Mesothelial cell of epicardium (in vitro differentiated cells): ENCODE measurements around the gene MFAP1. TPM values are rescaled to one million over a fixed set of nuclear protein-coding genes. Genes with fewer than 3 reads are reported as not detected.
"Not testable (repeated sequence)": the region's sequence is repeated elsewhere in the genome, so short reads cannot be mapped to it uniquely, and the experiment has no call there.

ENCODE experiments used
- DNase-seq, 2 experiments: peaks; one replicate each; pipeline ENCODE4 v3.0.0; 2021; ENCODE audit warnings: low spot score in 2 of 2; ENCODE audit not compliant: unreplicated experiment in 2 of 2
- H3K27ac Mint-ChIP-seq: 2 replicates; pipeline ENCODE4 v1.8.0; 2021; ENCODE audit warnings: mixed read lengths
- H3K27me3 Mint-ChIP-seq: 2 replicates; pipeline ENCODE4 v1.8.0; 2021; ENCODE audit warnings: low read depth, mixed read lengths
- H3K36me3 Mint-ChIP-seq: 2 replicates; pipeline ENCODE4 v1.8.0; 2021; ENCODE audit warnings: mixed read lengths
- H3K4me1 Mint-ChIP-seq: 2 replicates; pipeline ENCODE4 v1.8.0; 2021; ENCODE audit warnings: mixed read lengths
- H3K4me3 Mint-ChIP-seq: 2 replicates; pipeline ENCODE4 v1.8.0; 2021; ENCODE audit warnings: mild to moderate bottlenecking, moderate library complexity, mixed read lengths
- H3K9me3 Mint-ChIP-seq: 2 replicates; pipeline ENCODE4 v1.8.0; 2021; ENCODE audit warnings: mixed read lengths
- total RNA-seq: library from RNA; stranded (reverse); gene quantifications from 3 replicates; pipeline ENCODE4 v1.2.1, GENCODE V29; 2021
- TF ChIP-seq, protein P1 (sequence below): fragments of 200-600 bp; sonication (generic); IDR thresholded peaks from one replicate; pipeline ENCODE4 v1.5.0; 2021; ENCODE audit warnings: antibody characterized with exemption; ENCODE audit not compliant: unreplicated experiment

MFAP1 gene
- total RNA-seq, 1 donor from 2014 or later: 31.2 TPM

DNA sequence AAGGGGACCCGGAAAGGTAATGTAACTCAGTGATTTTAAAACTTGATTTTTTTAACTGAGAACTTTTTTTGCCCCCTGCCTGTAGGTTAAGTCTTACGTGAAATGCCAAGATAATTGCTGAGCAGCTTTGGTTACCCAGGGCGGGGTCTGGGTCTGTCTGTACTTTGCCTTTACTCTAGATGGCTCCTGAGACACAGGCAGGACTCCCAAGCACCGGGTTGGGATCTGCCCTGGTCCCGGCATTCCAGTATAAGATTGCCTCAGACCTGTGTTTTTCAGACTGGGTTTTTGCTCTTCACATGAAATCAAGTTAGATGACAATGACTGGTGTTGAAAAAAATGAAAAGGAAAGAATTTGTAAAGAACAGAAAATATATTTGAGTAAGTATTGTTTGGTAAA is 42.6 kb upstream of the MFAP1 start:
- Mint-ChIP-seq H3K27me3 (no peaks in the 10 kb centered on the region), H3K4me3 (no peak overlapping the region), H3K4me1 (no peaks in the 10 kb centered on the region), H3K27ac (no peak overlapping the region), H3K9me3 (no peaks in the 10 kb centered on the region), H3K36me3 (no peaks in the 10 kb centered on the region)
- TF ChIP-seq, protein P1, sequence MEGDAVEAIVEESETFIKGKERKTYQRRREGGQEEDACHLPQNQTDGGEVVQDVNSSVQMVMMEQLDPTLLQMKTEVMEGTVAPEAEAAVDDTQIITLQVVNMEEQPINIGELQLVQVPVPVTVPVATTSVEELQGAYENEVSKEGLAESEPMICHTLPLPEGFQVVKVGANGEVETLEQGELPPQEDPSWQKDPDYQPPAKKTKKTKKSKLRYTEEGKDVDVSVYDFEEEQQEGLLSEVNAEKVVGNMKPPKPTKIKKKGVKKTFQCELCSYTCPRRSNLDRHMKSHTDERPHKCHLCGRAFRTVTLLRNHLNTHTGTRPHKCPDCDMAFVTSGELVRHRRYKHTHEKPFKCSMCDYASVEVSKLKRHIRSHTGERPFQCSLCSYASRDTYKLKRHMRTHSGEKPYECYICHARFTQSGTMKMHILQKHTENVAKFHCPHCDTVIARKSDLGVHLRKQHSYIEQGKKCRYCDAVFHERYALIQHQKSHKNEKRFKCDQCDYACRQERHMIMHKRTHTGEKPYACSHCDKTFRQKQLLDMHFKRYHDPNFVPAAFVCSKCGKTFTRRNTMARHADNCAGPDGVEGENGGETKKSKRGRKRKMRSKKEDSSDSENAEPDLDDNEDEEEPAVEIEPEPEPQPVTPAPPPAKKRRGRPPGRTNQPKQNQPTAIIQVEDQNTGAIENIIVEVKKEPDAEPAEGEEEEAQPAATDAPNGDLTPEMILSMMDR: no peak
- no peak for DNase-seq

DNA sequence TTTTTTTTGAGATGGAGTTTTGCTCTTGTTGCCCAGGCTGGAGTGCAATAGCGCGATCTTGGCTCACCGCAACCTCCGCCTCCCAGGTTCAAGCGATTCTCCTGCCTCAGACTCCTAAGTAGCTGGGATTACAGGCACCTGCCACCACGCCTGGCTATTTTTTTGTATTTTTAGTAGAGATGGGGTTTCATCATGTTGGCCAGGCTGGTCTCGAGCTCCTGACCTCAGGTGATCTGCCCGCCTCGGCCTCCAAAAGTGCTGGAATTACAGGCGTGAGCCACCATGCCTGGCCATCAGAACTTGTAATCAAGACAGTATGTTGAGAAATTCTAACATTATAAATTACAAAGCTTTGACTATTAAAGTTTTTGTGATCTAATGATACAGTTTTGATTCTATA is 42.1 kb upstream of the MFAP1 start:
- not testable (repeated sequence) for H3K4me3 Mint-ChIP-seq, H3K9me3 Mint-ChIP-seq, H3K27ac Mint-ChIP-seq, H3K27me3 Mint-ChIP-seq, DNase-seq, H3K4me1 Mint-ChIP-seq, H3K36me3 Mint-ChIP-seq

DNA sequence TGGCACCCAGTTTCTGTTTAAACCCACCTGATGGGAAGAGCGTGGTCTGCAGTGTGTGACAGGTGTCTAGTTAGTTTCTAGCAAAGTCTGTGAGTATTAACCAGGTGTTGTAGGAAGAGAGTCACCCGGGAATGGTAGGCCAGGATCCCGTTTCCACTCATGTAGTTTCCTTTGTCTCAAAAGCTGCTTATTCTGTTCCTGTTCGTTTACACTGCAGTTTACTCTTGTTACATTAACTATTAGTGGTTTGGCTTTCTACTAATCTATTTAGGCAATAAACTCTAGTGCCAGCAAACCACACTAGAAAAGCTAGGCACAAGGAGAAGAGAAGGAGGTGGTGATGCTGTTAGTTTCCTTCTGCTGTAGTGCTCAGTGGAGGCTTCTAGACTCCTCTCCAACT is 35.1 kb upstream of the MFAP1 start:
- DNase-seq: no peak
- no peak overlapping the region for H3K4me3 Mint-ChIP-seq
- no peaks in the 10 kb centered on the region for H3K27me3 Mint-ChIP-seq
- no peaks in the 10 kb centered on the region for H3K4me1 Mint-ChIP-seq
- no peak overlapping the region for H3K27ac Mint-ChIP-seq
- H3K36me3 Mint-ChIP-seq: peaks cover 2% of the 10 kb centered on the region
- no peaks in the 10 kb centered on the region for H3K9me3 Mint-ChIP-seq
- TF ChIP-seq, protein P1: no peak

DNA sequence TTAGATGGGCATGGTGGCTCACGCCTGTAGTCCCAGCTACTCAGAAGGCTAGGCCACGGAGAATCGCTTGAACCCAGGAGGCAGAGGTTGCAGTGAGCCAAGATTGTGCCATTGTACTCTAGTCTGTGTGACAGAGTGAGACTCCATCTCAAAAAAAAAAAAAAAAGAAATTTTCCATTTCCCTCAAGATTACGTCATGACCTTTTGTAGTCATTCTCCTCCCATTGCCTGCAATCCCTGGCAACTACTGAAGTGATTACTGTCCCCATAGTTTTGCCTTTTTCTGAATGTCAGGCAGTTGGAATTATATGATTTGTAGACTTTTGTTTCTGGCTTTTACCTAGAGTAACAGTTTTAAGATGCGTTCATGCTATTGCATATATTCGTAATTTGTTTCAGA is 30.3 kb upstream of the MFAP1 start:
- no peak overlapping the region for H3K27ac Mint-ChIP-seq
- no peak for DNase-seq
- TF ChIP-seq, protein P1: no peak
- H3K27me3 Mint-ChIP-seq: no peaks in the 10 kb centered on the region
- H3K4me3 Mint-ChIP-seq: no peak overlapping the region
- H3K36me3 Mint-ChIP-seq: peaks cover 7% of the 10 kb centered on the region
- H3K4me1 Mint-ChIP-seq: no peaks in the 10 kb centered on the region
- H3K9me3 Mint-ChIP-seq: no peaks in the 10 kb centered on the region

DNA sequence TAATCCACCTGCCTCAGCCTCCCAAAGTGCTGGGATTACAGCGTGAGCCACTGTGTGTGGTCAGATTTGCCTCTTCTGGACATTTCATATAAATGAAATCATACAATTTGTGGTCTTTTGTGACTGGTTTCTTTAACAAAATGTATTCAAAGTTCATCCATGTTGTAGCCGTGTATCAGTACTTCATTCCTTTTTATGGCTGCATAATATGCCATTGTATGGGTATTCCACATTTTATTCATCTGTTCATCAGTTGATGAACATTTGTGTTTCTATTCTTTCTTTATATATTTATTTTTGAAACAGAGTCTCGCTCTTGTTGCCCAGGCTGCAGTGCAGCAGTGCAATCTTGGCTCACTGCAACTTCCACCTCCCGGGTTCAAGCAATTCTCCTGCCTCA is 28.1 kb upstream of the MFAP1 start:
- H3K4me3 Mint-ChIP-seq: no peak overlapping the region
- H3K9me3 Mint-ChIP-seq: no peaks in the 10 kb centered on the region
- peaks cover 7% of the 10 kb centered on the region for H3K36me3 Mint-ChIP-seq
- no peaks in the 10 kb centered on the region for H3K4me1 Mint-ChIP-seq
- no peaks in the 10 kb centered on the region for H3K27me3 Mint-ChIP-seq
- H3K27ac Mint-ChIP-seq: no peak overlapping the region
- TF ChIP-seq, protein P1: no peak
- no peak for DNase-seq

DNA sequence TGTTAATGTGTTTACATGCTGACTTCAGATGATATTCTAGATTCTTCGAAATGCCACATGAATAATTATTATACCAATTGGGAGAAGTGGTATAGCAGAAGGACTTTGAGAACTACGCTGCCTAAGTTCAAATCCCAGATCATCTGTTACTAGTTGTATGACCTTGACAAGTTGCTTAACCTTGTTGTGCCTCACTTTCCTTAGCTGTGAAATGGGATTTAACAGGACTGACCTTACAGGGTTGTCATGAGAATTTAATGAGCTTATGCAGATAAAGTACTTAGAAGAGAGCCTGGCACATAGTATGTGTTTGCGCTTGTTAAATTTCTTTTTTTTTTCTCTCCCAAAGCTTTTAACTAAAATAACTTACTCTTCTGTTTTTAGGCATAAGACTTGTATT is 26.8 kb upstream of the MFAP1 start:
- no peaks in the 10 kb centered on the region for H3K27me3 Mint-ChIP-seq
- no peak overlapping the region for H3K4me3 Mint-ChIP-seq
- H3K4me1 Mint-ChIP-seq: no peaks in the 10 kb centered on the region
- no peak for DNase-seq
- TF ChIP-seq, protein P1: no peak
- H3K27ac Mint-ChIP-seq: no peak overlapping the region
- H3K9me3 Mint-ChIP-seq: no peaks in the 10 kb centered on the region
- H3K36me3 Mint-ChIP-seq: peaks cover 7% of the 10 kb centered on the region
